ENCODE measurements around the gene SQSTM1. TPM values are rescaled to one million over a fixed set of nuclear protein-coding genes. Genes with fewer than 3 reads are reported as not detected.

SQSTM1 gene
- total RNA-seq, 1 experiment from 2014 or later, result 715 TPM

- intact Hi-C loops (cut with micrococcal nuclease; ENCODE audit: unreplicated experiment), result no loop called here
- H3K4me2 ChIP-seq, result no peak overlapping the region
- H3K27ac ChIP-seq, result no peak overlapping the region
- no TSS peak for BruUV-seq (replicated peaks)
- POLR2A ChIA-PET (ENCODE audit: unreplicated experiment), result no interaction called here
- CTCF ChIA-PET, result no interaction called here
- no peaks in the 10 kb centered on the region for H3K36me3 ChIP-seq (ENCODE audit: low read depth)
- no peaks in the 10 kb centered on the region for H3K9me3 ChIP-seq (ENCODE audit: insufficient read depth, low read depth)
- no peak for DNase-seq
- peaks cover 17% of the 10 kb centered on the region for H3F3A ChIP-seq (ENCODE audit: insufficient read depth, low read depth)
- H4K20me1 ChIP-seq (ENCODE audit: insufficient read depth), result no peaks in the 10 kb centered on the region
- TF ChIP-seq EZH2 (IDR thresholded peaks at IDR 0.05; ENCODE audit: low read depth) (no peak), CTCF (conservative IDR thresholded peaks at IDR 0.05) (no peak)
- H3K9me2 ChIP-seq (ENCODE audit: insufficient read depth), result no peaks in the 10 kb centered on the region
- 0 out of 2 replicates have a peak, but pooled peaks cover 1% of the 10 kb centered on the region for H3K4me1 ChIP-seq (replicated peaks; ENCODE audit: insufficient read depth)
- H2AFZ ChIP-seq, result no peak overlapping the region
- H3K4me3 ChIP-seq, result no peak overlapping the region
- H3K27me3 ChIP-seq (ENCODE audit: insufficient read depth, low read depth), result no peaks in the 10 kb centered on the region
- H3K79me2 ChIP-seq (ENCODE audit: low read depth), result no peaks in the 10 kb centered on the region
Measured at GRCh38 chr5:179864686-179865085, 44.0 kb downstream of the SQSTM1 start.

GRCh38 chr5:179865491-179866240 is 45.0 kb downstream of the SQSTM1 start:
- Histone ChIP-seq H3K9me3 (ENCODE audit: insufficient read depth, low read depth) (no peaks in the 10 kb centered on the region), H3K36me3 (ENCODE audit: low read depth) (no peaks in the 10 kb centered on the region), H3F3A (ENCODE audit: insufficient read depth, low read depth) (peaks cover 7% of the 10 kb centered on the region), H2AFZ (no peak overlapping the region), H3K27ac (no peak overlapping the region), H3K4me1 (replicated peaks; ENCODE audit: insufficient read depth) (no peaks in the 10 kb centered on the region), H4K20me1 (ENCODE audit: insufficient read depth) (no peaks in the 10 kb centered on the region), H3K27me3 (ENCODE audit: insufficient read depth, low read depth) (no peaks in the 10 kb centered on the region), H3K4me3 (no peak overlapping the region), H3K4me2 (no peak overlapping the region), H3K9me2 (ENCODE audit: insufficient read depth) (no peaks in the 10 kb centered on the region), H3K79me2 (ENCODE audit: low read depth) (no peaks in the 10 kb centered on the region)
- DNase-seq, result no peak
- TF ChIP-seq EZH2 (IDR thresholded peaks at IDR 0.05; ENCODE audit: low read depth) (no peak), CTCF (conservative IDR thresholded peaks at IDR 0.05) (no peak)
- intact Hi-C loops (cut with micrococcal nuclease; ENCODE audit: unreplicated experiment), result no loop called here
- POLR2A ChIA-PET (ENCODE audit: unreplicated experiment), result no interaction called here
- CTCF ChIA-PET, result no interaction called here
- BruUV-seq (replicated peaks), result no TSS peak

GRCh38 chr5:179866241-179867078 is 45.8 kb downstream of the SQSTM1 start:
- no peaks in the 10 kb centered on the region; the same call in 1 of the 2 replicates for H3F3A ChIP-seq (ENCODE audit: insufficient read depth, low read depth)
- no peak for DNase-seq
- H4K20me1 ChIP-seq (ENCODE audit: insufficient read depth), result no peaks in the 10 kb centered on the region
- intact Hi-C loops (cut with micrococcal nuclease; ENCODE audit: unreplicated experiment), result no loop called here
- H3K9me3 ChIP-seq (ENCODE audit: insufficient read depth, low read depth), result no peaks in the 10 kb centered on the region
- H3K9me2 ChIP-seq (ENCODE audit: insufficient read depth), result no peaks in the 10 kb centered on the region
- CTCF ChIA-PET, result no interaction called here
- H3K36me3 ChIP-seq (ENCODE audit: low read depth), result no peaks in the 10 kb centered on the region
- no peak overlapping the region for H2AFZ ChIP-seq
- POLR2A ChIA-PET (ENCODE audit: unreplicated experiment), result no interaction called here
- H3K4me2 ChIP-seq, result no peak overlapping the region
- no peak overlapping the region for H3K4me3 ChIP-seq
- no peak for TF ChIP-seq EZH2 (IDR thresholded peaks at IDR 0.05; ENCODE audit: low read depth)
- TF ChIP-seq CTCF (conservative IDR thresholded peaks at IDR 0.05), result no peak
- no peak overlapping the region for H3K27ac ChIP-seq
- BruUV-seq (replicated peaks), result no TSS peak
- no peaks in the 10 kb centered on the region for H3K4me1 ChIP-seq (replicated peaks; ENCODE audit: insufficient read depth)
- no peaks in the 10 kb centered on the region for H3K27me3 ChIP-seq (ENCODE audit: insufficient read depth, low read depth)
- no peaks in the 10 kb centered on the region for H3K79me2 ChIP-seq (ENCODE audit: low read depth)

All from PC-9 (cell line).